Measurements from ENCODE around the gene OPTN.

GRCh38 chr10:13110908-13111307 lies 10.9 kb downstream of the OPTN start:
- TF ChIP-seq CTCF (IDR thresholded peaks at IDR 0.05 in 2 of 3, conservative IDR thresholded peaks at IDR 0.05 in 1 of 3; ENCODE audit: control insufficient read depth in 2 of 3, extremely low read depth in 1 of 3, insufficient read depth in 1 of 3, low read depth in 3 of 3, low read length in 3 of 3) (no peak), ASH2L (IDR thresholded peaks at IDR 0.05; ENCODE audit: borderline replicate concordance, low read depth) (no peak), JUND (IDR thresholded peaks at IDR 0.05; ENCODE audit: low read depth, low read length) (no peak), POLR2A (IDR thresholded peaks at IDR 0.05; ENCODE audit: low read depth, low read length) (no peak), POLR2AphosphoS5 (IDR thresholded peaks at IDR 0.05; ENCODE audit: low read length) (no peak)
